ENCODE results near the gene NFIA. TPM values are rescaled to one million over a fixed set of nuclear protein-coding genes. Genes with fewer than 3 reads are reported as not detected.

NFIA gene
- total and polyA plus RNA-seq, 5 donors = 15.9 to 127 (median 108) TPM

DNA sequence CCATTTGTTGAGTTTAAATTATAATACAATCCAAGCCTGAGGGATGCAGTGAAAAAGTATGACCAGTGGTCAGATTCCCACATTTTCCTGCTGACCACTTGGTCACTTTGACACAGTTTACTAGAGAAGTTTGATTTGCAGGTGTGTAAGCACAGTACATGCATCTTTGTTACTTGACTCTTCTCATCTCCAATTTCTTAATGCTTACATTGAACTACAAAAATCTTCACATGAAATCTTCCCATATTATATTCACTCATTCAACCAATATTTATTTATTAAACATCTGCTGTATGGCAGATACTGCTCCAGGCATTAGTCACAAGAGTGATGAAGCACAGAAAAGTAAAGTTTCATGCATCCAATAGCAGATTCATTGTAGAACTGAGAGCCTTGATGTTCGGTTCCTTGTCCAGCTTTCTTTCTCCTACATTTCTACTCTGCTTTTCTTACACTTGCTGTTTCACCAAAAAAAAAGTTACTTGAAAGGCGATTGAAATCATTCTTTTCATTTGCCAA, 211.7 kb downstream of the NFIA start:
- Histone ChIP-seq H3K4me3 (ENCODE audit: low read length) (no peak overlapping the region), H3K4me1 (ENCODE audit: control insufficient read depth, insufficient read depth, low read length) (peaks cover 6% of the 10 kb centered on the region)
- ATAC-seq = no peak

GRCh38 chr1:61294930-61295329, 212.6 kb downstream of the NFIA start:
- Histone ChIP-seq H3K4me1 (ENCODE audit: control insufficient read depth, insufficient read depth, low read length) (peaks cover 4% of the 10 kb centered on the region), H3K9me3 (ENCODE audit: control insufficient read depth, low read length) (no peaks in the 10 kb centered on the region), H3K27ac (ENCODE audit: low read length) (no peak overlapping the region), H3K4me3 (ENCODE audit: low read length) (no peak overlapping the region), H3K27me3 (ENCODE audit: control insufficient read depth, insufficient read depth) (no peaks in the 10 kb centered on the region)
- ATAC-seq = no peak
- 89% methylated on average over 5 of the region's 5 CpGs for WGBS
- intact Hi-C loops (cut with DNase I) = no loop called here
- no peak for DNase-seq

More for the DNA sequence above, 211.7 kb downstream of the NFIA start:
- 83% methylated on average over 2 of the region's 2 CpGs for WGBS
- H3K27ac ChIP-seq (ENCODE audit: low read length) = no peak overlapping the region
- no peak for DNase-seq
- intact Hi-C loops (cut with DNase I) = no loop called here
- no peaks in the 10 kb centered on the region for H3K9me3 ChIP-seq (ENCODE audit: control insufficient read depth, low read length)
- H3K27me3 ChIP-seq (ENCODE audit: control insufficient read depth, insufficient read depth) = no peaks in the 10 kb centered on the region

DNA sequence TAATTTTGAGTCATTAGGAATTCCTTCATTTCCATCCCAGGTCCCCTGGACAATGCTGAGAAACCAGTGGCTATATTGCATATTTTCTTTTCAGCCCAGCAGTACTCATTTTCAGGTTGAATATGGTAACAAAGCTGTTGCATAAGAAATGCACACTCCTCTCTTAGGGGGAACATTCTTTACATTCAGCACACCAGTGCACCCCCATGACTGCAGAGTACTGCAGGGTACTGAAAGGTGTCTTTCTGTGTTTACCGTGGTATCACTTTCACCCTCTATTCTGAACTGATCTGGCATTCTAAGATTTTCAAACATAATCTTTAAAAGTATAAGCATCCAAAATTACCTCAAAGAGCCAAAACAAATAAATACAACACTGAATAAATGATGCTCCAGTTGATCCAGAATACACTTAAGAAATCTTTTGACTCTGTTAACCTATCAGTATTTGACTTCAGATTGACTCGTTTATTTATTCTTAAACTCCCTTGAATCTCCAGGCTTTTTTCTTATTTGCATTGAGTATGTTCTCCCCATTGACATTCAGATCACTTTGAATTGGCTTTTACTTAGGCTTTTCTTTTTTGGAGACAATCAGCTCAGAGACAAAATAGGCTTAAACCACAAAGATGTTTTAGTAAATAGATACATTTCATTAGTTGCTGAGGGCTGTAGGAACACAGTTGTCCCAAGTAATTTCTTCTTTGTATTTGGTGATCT, 213.6 kb downstream of the NFIA start:
- Histone ChIP-seq H3K27ac (ENCODE audit: low read length) (no peak overlapping the region), H3K27me3 (ENCODE audit: control insufficient read depth, insufficient read depth) (no peaks in the 10 kb centered on the region), H3K4me3 (ENCODE audit: low read length) (no peak overlapping the region), H3K9me3 (ENCODE audit: control insufficient read depth, low read length) (no peaks in the 10 kb centered on the region), H3K4me1 (ENCODE audit: control insufficient read depth, insufficient read depth, low read length) (peaks cover 4% of the 10 kb centered on the region)
- DNase-seq (no peak), ATAC-seq (no peak)
- 56% methylated on average over 2 of the region's 2 CpGs for WGBS
- intact Hi-C loops (cut with DNase I) = no loop called here

- Histone ChIP-seq H3K27me3 (ENCODE audit: control insufficient read depth, insufficient read depth) (no peaks in the 10 kb centered on the region), H3K4me3 (ENCODE audit: low read length) (no peak overlapping the region), H3K27ac (ENCODE audit: low read length) (no peak overlapping the region), H3K4me1 (ENCODE audit: control insufficient read depth, insufficient read depth, low read length) (peaks cover 5% of the 10 kb centered on the region), H3K9me3 (ENCODE audit: control insufficient read depth, low read length) (no peaks in the 10 kb centered on the region)
- intact Hi-C loops (cut with DNase I) = no loop called here
- no peak for ATAC-seq
- 85% methylated on average over 7 of the region's 7 CpGs for WGBS
- DNase-seq = no peak
Measured at GRCh38 chr1:61297887-61298286, 215.5 kb downstream of the NFIA start.

- 27% methylated on average over 2 of the region's 2 CpGs for WGBS
- peaks cover 5% of the 10 kb centered on the region for H3K4me1 ChIP-seq (ENCODE audit: control insufficient read depth, insufficient read depth, low read length)
- no peaks in the 10 kb centered on the region for H3K9me3 ChIP-seq (ENCODE audit: control insufficient read depth, low read length)
- ATAC-seq (peak; percentile 76 to 82), DNase-seq (no peak)
- no peak overlapping the region for H3K4me3 ChIP-seq (ENCODE audit: low read length)
- intact Hi-C loops (cut with DNase I) = no loop called here
- no peak overlapping the region for H3K27ac ChIP-seq (ENCODE audit: low read length)
- H3K27me3 ChIP-seq (ENCODE audit: control insufficient read depth, insufficient read depth) = no peaks in the 10 kb centered on the region
Measured at GRCh38 chr1:61299463-61299862, 217.1 kb downstream of the NFIA start.

DNA sequence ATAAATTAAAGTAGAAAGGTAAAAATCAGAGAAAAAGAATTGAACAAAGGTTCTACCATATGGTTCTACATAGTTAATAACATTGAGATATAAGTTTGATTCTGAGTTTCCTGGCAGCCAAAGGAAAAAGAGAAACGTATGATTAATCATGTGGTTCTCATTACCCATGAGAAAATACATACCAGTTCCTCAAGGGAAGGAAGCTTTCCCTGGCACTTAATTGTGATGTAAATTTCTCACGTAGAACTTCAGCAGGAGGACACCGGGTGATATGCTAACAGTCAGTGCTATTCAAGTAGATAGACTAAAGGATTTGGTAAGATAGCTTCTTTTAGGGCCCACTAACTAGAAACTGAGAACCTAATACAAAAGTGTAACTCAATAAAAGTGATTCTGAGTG, 218.5 kb downstream of the NFIA start:
- ATAC-seq (no peak), DNase-seq (no peak)
- H3K27ac ChIP-seq (ENCODE audit: low read length) = no peak overlapping the region
- WGBS = 57% methylated on average over 3 of the region's 3 CpGs
- no peak overlapping the region for H3K4me3 ChIP-seq (ENCODE audit: low read length)
- H3K27me3 ChIP-seq (ENCODE audit: control insufficient read depth, insufficient read depth) = no peaks in the 10 kb centered on the region
- peaks cover 5% of the 10 kb centered on the region for H3K4me1 ChIP-seq (ENCODE audit: control insufficient read depth, insufficient read depth, low read length)
- intact Hi-C loops (cut with DNase I) = no loop called here
- H3K9me3 ChIP-seq (ENCODE audit: control insufficient read depth, low read length) = no peaks in the 10 kb centered on the region

GRCh38 chr1:61301824-61302657, 219.7 kb downstream of the NFIA start:
- 40% methylated on average over 4 of the region's 4 CpGs for WGBS
- H3K27me3 ChIP-seq (ENCODE audit: control insufficient read depth, insufficient read depth) = no peaks in the 10 kb centered on the region
- intact Hi-C loops (cut with DNase I) = no loop called here
- ATAC-seq = peak; percentile 73 to 75
- no peaks in the 10 kb centered on the region for H3K9me3 ChIP-seq (ENCODE audit: control insufficient read depth, low read length)
- H3K4me1 ChIP-seq (ENCODE audit: control insufficient read depth, insufficient read depth, low read length) = peaks cover 5% of the 10 kb centered on the region
- DNase-seq = no peak
- no peak overlapping the region for H3K4me3 ChIP-seq (ENCODE audit: low read length)
- peak overlapping the region; percentile 75 for H3K27ac ChIP-seq (ENCODE audit: low read length)

DNA sequence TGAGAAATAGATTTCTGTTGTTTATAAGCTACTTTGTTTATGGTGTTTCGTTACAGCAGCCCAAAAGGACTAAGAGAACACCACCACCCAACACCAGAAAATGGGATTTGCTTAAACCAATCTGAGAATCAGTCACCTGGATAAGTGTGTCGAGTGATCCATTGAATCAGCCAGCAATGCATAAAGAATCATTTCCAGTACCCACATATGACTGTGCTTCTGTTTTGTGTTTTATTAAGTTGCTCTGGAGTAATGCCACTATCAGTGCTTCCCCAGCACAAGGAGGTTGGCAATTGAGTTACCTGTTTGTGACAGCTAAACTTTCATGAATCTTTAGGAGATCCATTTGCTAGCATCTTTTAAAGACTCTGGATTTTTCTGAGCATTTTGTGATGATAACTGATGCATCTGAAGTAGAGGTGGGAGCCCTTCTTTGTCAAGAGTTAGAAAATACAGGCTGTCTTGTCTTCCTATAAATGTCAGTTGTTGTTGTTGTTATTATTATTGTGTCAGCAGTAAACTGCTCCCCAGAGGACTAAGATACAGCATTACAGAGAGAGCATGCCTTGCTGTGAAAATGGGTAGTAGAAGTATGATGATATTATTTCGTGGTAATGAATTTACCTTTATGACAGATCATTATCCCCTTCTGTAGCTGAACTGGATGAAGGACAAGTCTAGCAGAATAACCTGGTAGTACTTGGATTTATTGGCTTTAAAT, 225.2 kb downstream of the NFIA start:
- peaks cover 6% of the 10 kb centered on the region for H3K4me1 ChIP-seq (ENCODE audit: control insufficient read depth, insufficient read depth, low read length)
- 93% methylated on average over 3 of the region's 3 CpGs for WGBS
- no peaks in the 10 kb centered on the region for H3K9me3 ChIP-seq (ENCODE audit: control insufficient read depth, low read length)
- intact Hi-C loops (cut with DNase I) = no loop called here
- DNase-seq (no peak), ATAC-seq (no peak)
- no peak overlapping the region for H3K4me3 ChIP-seq (ENCODE audit: low read length)
- H3K27ac ChIP-seq (ENCODE audit: low read length) = no peak overlapping the region
- H3K27me3 ChIP-seq (ENCODE audit: control insufficient read depth, insufficient read depth) = no peaks in the 10 kb centered on the region

DNA sequence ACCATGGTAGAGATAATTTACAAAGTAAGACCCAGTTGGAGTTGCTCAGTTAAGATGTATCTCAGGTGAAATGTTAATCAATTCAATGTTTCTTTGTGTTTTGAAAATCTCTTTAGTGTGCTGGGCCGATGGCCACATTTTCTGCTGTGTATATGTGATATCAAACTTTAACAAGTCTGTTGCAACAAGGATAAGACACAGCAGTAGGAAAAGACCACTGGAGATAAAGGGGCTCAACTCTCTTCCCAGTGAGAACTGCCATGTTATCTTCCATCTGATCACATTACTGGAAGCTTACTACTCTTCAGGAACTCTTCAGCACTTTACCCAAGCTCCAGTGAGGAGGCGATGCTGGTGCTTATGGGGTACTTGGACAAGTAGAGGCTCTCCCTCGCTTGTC, 227.7 kb downstream of the NFIA start:
- Histone ChIP-seq H3K4me1 (ENCODE audit: control insufficient read depth, insufficient read depth, low read length) (peaks cover 8% of the 10 kb centered on the region), H3K9me3 (ENCODE audit: control insufficient read depth, low read length) (no peaks in the 10 kb centered on the region), H3K4me3 (ENCODE audit: low read length) (no peak overlapping the region), H3K27ac (ENCODE audit: low read length) (no peak overlapping the region), H3K27me3 (ENCODE audit: control insufficient read depth, insufficient read depth) (no peaks in the 10 kb centered on the region)
- no peak for DNase-seq
- ATAC-seq = no peak
- WGBS = 82% methylated on average over 3 of the region's 3 CpGs
- intact Hi-C loops (cut with DNase I) = no loop called here

- WGBS = 88% methylated on average over 4 of the region's 4 CpGs
- no peak overlapping the region for H3K27ac ChIP-seq (ENCODE audit: low read length)
- DNase-seq = no peak
- H3K27me3 ChIP-seq (ENCODE audit: control insufficient read depth, insufficient read depth) = no peaks in the 10 kb centered on the region
- no peaks in the 10 kb centered on the region for H3K9me3 ChIP-seq (ENCODE audit: control insufficient read depth, low read length)
- ATAC-seq = no peak
- intact Hi-C loops (cut with DNase I) = no loop called here
- peaks cover 8% of the 10 kb centered on the region for H3K4me1 ChIP-seq (ENCODE audit: control insufficient read depth, insufficient read depth, low read length)
- no peak overlapping the region for H3K4me3 ChIP-seq (ENCODE audit: low read length)
Measured at GRCh38 chr1:61310538-61310937, 228.2 kb downstream of the NFIA start.

Measured in right cardiac atrium (tissue), 5 donors.